UCSD-AML1 (cell line): Measurements from ENCODE around the gene QRFPR.
"Not testable (repeated sequence)": the region's sequence is repeated elsewhere in the genome, so short reads cannot be mapped to it uniquely, and the experiment has no call there.

ENCODE experiments used
- DNase-seq: peaks from one replicate; lab custom pipeline; 2025; ENCODE audit not compliant: unreplicated experiment; lab: John Stamatoyannopoulos, UW

QRFPR gene

GRCh38 chr4:121339824-121340223 is 41.0 kb downstream of the QRFPR start:
- DNase-seq: no peak

DNA sequence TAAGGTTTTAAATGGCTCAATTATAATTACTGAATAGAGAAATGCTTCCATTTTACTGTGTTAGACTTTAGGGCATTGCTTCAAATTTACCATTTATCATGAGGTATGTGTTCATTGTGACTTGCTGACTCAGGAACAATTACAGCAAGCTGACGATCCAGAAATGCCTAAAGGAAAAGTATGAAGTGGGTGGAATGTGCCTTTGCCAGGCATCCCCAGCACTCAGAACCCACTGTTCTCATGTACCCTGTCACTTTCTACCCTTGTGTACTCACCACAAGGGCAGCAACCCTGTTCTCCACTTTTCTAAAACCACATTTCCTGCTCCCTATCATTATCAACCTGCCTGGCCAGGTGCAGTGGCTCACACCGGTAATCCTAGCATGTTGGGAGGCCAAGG is 41.5 kb downstream of the QRFPR start:
- DNase-seq: no peak

DNA sequence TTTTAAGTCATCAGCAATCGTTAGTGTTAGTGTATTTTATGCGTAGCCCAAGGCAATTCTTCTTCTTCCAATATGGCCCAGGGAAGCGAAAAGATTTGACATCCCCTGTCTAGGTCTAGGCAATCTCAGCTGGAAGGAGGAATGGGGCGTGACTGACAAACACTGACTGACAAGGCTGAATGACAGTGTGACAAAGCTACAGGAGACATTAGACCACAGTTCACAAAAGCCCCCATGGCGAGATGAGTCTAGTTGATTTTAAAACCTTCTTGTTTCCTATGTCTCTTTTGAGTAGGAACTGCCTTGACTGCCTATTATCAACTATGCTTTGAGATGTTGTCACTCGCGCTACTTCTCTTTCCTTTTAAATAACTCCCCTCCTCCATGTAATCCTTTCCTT is 42.3 kb downstream of the QRFPR start:
- no peak for DNase-seq

GRCh38 chr4:121336706-121337105 is 44.1 kb downstream of the QRFPR start:
- DNase-seq: no peak

- no peak for DNase-seq
Observed at GRCh38 chr4:121330180-121330665, 50.6 kb downstream of the QRFPR start.

DNA sequence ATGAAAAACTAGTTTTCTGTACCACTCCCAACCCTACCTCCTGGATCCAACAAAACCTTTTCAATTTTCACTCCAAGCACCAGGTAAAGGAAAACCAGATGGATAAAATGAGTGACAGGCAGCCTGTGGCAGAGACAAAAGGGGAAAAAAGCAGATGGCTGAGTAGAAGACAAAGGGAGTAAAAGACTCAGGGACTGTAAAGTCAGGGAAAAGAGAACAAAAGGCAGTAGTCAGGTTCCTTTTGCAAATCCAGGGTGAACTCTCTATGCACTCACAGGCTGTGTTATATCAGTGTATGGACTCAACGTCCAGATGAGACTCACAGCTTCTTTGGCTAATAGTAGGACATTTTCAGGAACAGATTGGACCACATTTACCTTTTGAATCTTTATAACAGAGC is 54.2 kb downstream of the QRFPR start:
- no peak for DNase-seq

DNA sequence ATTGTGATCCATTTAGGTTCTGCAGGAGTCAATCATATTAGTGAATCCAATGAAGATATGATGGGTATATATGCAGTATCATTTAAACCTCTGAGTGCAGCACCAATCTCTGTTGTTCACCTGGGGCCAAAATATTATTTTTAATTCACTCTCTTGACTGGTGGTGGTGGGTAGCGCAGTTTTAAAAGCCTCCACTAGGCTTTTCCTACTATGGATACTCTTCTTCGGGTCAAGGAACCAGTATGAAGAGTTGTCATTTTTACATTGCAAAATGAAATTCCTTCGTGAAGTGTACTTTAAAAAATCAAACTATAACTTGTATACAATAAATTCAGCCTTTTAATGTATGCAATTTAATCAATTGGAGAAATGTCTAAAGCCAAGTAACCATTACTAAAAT is 56.5 kb downstream of the QRFPR start:
- no peak for DNase-seq

GRCh38 chr4:121321466-121321865 is 59.4 kb downstream of the QRFPR start:
- no peak for DNase-seq

GRCh38 chr4:121316091-121316490 is 64.7 kb downstream of the QRFPR start:
- DNase-seq: no peak

DNA sequence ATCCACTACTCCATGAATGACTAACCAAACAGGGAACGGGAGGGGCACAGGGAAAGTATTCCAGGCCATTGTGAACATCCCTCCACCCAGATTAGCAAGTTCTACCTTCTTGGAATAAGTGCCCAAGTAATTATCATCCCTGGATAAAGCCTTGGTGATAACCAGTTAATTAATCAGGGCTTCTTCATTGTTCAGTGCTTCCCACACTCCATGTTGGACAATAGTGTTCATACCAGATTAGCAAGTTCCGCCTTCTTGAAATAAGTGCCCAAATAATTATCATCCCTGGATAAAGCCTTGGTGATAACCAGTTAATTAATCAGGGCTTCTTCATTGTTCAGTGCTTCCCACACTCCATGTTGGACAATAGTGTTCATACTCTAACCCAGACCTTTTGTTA is 67.4 kb downstream of the QRFPR start:
- DNase-seq: not testable (repeated sequence)

DNA sequence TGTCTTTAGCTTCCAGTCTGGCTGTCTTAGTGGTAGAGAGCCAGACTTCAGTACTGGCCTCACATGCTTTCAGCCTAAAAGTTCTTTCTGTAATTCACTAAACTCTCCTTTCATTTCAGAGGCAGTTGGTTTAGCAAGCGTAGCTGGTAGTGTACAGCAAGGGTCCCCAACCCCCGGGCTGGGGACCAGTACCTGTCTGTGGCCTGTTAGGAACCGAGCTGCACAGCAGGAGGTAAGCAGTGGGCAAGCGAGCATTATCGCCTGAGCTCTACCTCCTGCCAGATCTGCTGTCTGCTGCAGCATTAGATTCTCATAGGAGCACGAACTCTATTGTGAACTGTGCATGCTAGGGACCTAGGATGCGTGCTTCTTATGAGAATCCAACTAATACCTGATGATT is 72.0 kb downstream of the QRFPR start:
- no peak for DNase-seq

- DNase-seq: no peak
Observed at GRCh38 chr4:121308328-121308663, 72.5 kb downstream of the QRFPR start.

GRCh38 chr4:121307445-121308327 is 73.1 kb downstream of the QRFPR start:
- DNase-seq: peak; percentile 11

DNA sequence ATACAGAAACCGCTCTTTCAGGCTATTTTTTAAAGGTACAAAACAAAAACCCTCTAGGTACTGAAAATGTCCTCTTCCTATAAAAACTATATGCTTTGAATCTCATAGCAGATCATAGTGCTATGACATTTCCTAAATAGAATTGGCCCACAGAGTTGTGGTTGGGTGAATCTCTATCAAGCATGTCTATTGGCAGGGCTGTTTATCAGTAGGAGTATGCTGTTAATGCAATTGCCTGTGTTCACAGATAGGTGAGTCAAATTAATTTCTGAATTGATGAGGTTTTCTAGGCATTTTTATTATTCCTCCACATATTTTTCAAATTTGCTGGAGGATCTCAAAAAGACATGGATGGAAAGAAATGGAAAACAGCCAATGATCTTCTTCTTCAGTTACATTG is 73.9 kb downstream of the QRFPR start:
- no peak for DNase-seq

GRCh38 chr4:121304893-121305292 is 75.9 kb downstream of the QRFPR start:
- DNase-seq: no peak

DNA sequence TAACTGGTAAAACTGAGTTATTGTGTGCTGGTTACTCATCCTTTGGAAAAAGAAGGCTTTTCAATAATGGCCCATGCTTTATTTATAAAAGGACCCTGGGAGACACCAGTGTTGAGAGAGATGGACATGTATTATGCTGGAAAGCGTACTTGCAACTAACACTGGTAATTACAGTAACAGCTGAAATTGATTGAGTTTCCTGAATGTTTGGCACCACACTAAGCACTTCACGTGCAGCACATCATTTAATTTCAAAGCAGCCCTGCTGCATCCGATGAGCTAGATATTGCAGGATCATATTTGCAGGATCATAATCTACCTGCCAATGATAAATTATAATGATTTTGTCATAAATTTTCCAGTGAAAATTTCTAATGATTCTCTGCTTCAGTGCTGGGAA is 81.5 kb downstream of the QRFPR start:
- no peak for DNase-seq

DNA sequence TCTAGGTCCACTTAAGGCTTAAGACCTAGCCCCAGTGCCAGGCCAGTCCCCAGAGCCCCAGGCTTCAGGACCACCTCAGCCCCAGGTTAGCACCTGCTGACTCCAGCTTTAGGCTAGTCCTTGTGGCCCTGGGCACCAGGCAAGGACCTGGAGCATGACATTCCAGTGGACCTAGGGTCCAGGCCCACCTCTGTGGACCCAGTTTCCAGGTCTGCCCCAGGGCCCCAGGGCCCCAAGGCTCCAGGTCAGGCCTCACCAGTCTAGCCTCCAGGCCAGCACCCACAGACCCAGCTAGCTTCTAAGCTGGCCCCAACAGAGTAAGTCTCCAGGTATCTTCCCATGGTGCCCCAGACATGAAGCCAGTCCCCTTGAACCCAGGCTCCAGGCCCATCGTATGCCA is 97.5 kb downstream of the QRFPR start:
- no peak for DNase-seq

DNA sequence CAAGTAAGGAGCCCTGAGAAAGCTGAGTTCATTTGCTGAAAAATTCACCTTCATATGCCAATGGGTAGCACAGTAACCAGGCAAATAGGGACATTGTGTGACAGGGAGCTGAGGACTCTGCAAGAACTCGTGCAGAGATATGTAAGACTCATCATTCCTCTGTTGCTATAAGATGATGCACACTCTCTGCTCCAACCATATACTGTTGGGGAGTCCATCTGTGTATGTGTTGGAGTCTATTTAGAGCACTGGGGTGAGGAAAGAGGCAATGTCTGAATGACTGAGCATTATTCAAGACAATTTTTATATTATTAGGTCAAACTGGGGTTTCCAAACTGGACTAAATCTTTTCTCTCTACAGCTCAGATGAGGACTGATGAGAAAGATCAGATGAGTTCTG is 100.4 kb downstream of the QRFPR start:
- DNase-seq: no peak

DNA sequence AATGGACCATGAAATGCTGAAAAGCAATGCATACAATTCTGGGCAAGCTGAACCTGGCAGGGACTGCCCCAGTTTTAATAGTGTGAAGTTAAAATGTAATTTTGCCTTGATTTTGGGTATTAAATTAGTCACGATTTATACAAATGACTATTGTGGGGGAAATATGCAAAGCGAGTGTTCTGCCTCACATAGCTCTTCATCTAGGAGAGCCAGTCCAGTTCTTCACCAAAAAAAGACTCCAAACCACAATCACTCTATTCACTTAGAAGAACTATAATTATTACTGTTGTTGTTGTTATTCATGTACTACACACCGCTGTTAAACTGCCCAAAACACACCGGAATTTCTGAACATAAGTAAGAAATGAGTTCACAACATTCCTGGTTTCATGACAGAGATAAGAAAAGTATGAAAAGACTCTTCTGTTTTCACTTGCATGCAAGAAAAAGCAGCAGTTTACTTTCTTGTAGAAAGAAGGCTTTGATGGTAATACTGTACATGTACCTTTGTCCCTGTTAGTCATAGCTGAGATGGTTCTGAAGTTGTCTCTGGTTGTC is 101.9 kb downstream of the QRFPR start:
- DNase-seq: no peak
